Measurements from ENCODE around the gene SYNGR1.

- TF ChIP-seq EZH2 (IDR thresholded peaks at IDR 0.05; ENCODE audit: low read length, missing control alignments): no peak
- no peak for TF ChIP-seq CTCF (conservative IDR thresholded peaks at IDR 0.05 in 1 of 2, IDR thresholded peaks at IDR 0.05 in 1 of 2; ENCODE audit: low read depth in 1 of 2, low read length in 2 of 2)
Observed at GRCh38 chr22:39383841-39384625, 34.2 kb downstream of the SYNGR1 start.
